ENCODE data around the gene SH3TC2.

- TF ChIP-seq EZH2 (IDR thresholded peaks at IDR 0.05; ENCODE audit: low read depth) (no peak), CTCF (conservative IDR thresholded peaks at IDR 0.05) (no peak)
Observed at GRCh38 chr5:148981353-148981752, 81.5 kb downstream of the SH3TC2 start.

All from PC-9 (cell line).